HEK293T (cell line): ENCODE results near the gene BIRC6.

Experiments
- ARNT ChIP-seq: fragments of 450-650 bp; IDR thresholded peaks from 2 replicates; pipeline ENCODE4 v1.6.1; 2017; ENCODE audit warnings: mild to moderate bottlenecking
- ELF4 ChIP-seq: fragments of 450-650 bp; IDR thresholded peaks from 2 replicates; pipeline ENCODE4 v1.6.1; 2017; ENCODE audit warnings: antibody characterized with exemption
- FOXA1 ChIP-seq: fragments of 450-650 bp; IDR thresholded peaks from 2 replicates; pipeline ENCODE4 v1.6.1; 2016; ENCODE audit warnings: mild to moderate bottlenecking
- FOXM1 ChIP-seq: fragments of 450-650 bp; IDR thresholded peaks from 2 replicates; pipeline ENCODE4 v1.6.1; 2017; ENCODE audit warnings: mild to moderate bottlenecking, borderline replicate concordance
- HDGF ChIP-seq: fragments of 450-650 bp; IDR thresholded peaks from 2 replicates; pipeline ENCODE4 v1.6.1; 2017; ENCODE audit warnings: antibody characterized with exemption, borderline replicate concordance
- SP1 ChIP-seq: fragments of 450-650 bp; IDR thresholded peaks from 2 replicates; pipeline ENCODE4 v1.6.1; 2017
- SUZ12 ChIP-seq: fragments of 450-650 bp; IDR thresholded peaks from 2 replicates; pipeline ENCODE4 v1.6.1; 2016; ENCODE audit warnings: mild to moderate bottlenecking
- TARDBP ChIP-seq: fragments of 450-650 bp; IDR thresholded peaks from 2 replicates; pipeline ENCODE4 v1.6.1; 2016
- TF ChIP-seq, protein P1 (sequence below): fragments of 450-650 bp; IDR thresholded peaks from 2 replicates; pipeline ENCODE4 v1.6.1; 2016

DNA sequence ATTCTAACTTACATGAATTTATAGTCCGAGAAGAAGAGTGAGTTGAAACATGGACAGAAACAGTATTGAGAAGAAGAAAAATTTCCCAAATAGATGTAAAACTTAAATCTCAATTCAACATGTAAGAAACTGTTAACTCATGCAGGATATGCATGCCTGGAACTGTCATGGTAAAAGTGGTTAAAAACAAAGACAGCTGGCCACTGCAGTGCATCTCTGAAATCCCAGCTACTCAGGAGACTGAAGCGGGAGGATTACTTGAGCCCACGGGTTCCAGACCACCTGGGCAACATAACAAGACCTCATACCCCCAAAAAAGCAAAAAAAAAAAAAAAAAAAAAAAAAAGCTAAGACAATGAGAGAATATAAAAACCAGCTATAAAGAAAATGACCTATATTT is 178.0 kb downstream of the BIRC6 start:
- TF ChIP-seq HDGF, result no peak
- TF ChIP-seq SP1, result no peak
- TF ChIP-seq TARDBP, result no peak
- TF ChIP-seq ELF4, result no peak
- TF ChIP-seq SUZ12, result no peak
- TF ChIP-seq FOXM1, result no peak
- no peak for TF ChIP-seq FOXA1
- TF ChIP-seq, protein P1, sequence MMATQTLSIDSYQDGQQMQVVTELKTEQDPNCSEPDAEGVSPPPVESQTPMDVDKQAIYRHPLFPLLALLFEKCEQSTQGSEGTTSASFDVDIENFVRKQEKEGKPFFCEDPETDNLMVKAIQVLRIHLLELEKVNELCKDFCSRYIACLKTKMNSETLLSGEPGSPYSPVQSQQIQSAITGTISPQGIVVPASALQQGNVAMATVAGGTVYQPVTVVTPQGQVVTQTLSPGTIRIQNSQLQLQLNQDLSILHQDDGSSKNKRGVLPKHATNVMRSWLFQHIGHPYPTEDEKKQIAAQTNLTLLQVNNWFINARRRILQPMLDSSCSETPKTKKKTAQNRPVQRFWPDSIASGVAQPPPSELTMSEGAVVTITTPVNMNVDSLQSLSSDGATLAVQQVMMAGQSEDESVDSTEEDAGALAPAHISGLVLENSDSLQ, result no peak
- no peak for TF ChIP-seq ARNT
